NCI-H2081 treated with DMSO at 0.1 percent for 48 hours (cell line): ENCODE results near the gene NRDC.
"Not testable (repeated sequence)": the region's sequence is repeated elsewhere in the genome, so short reads cannot be mapped to it uniquely, and the experiment has no call there.

Experiments used
- DNase-seq: peaks from one replicate; lab custom pipeline; 2025; lab: John Stamatoyannopoulos, UW

NRDC gene

DNA sequence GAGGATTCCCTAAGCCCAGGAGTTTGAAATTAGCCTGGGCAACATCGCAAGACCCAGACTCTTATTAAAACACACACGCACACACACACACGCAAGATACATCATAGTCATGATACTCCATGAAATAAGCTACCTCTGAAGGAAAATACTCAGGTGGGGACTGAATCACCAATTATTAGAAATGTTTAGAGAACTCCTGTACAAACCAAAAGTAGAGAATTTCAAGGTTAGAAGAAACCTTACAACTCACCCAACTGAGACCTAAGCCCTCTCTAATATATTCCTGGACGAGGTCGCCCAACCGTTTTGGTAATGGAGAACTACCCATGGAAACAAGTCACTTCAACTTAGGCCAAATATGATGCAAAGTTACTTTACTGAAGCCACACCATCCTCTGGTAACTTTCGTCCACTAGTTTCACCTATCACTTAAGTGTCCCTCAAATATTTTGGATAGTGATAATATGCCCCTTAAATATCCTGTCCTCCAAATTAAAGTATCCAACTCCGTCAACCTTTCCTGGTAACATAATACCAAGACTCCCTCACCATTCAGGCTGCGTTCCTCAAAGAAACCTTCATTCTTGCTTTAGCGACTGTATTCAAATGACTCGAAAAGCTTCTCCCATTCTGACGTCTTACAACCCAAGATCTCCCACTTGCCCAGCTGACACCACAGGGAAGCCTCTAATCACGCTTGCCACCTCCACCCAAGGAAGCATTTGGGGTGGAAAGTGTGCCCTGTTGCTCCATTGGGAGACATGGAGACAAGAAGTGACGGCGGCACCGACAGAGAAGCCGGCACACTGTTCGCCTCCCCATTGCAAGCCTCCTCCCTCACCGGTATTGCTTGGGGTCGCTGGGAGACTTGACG, 856 bp downstream of the NRDC start:
- no peak for DNase-seq

DNA sequence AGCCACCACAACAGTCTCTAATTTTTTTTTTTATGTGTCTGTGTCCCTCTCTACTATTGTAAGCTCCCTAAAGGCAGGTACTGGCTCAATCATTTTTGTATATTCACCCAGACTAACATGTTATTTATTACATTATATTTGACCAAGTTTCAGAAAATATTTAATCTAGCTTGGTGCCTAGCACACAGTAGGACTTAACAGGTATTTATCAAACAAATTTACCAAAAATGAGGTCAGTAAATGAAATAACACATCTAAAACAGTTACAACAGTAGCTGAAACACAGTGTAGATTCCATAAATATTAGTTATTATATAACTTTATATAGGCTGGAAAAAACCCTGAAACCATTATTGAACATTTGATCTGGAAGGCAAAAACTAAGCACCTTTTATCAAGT, 2.7 kb downstream of the NRDC start:
- DNase-seq = no peak

DNA sequence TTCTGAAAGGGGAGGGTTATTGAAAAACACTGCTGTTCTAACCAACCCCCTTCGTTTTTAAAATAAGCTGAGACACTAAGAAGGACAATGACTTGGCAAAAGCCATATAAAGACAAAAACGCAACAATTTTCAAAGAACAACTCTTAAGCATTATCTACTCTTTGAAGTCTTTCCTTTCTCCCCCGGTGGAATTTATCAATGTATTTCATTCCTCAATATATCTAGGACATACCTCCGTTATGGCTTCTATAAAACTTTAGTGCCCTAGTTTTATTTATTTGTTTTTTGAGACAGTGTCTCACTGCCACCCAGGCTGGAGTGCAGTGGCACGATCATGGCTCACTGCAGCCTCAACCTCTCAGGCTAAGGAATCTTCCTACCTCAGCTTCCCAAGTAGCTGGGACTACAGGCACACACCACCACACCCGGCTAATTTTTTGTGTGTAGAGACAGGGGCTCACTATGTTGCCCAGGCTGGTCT, 3.2 kb downstream of the NRDC start:
- DNase-seq = no peak

DNA sequence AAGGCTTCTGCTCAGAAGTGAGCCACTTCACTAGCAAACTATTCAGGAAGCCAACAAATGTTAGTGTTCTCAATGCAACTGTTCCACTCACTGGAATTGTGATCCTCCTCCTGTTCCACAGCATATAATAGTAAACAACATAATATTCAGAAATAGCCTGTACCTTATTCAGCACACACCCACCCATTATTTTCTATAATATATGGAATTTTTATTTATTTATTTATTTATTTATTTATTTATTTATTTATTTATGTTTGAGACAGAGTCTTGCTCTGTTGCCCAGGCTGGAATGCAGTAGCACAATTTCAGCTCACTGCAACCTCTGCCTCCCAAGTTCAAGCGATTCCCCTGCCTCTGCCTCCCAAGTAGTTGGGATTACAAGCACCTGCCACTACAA, 5.3 kb downstream of the NRDC start:
- not testable (repeated sequence) for DNase-seq

DNA sequence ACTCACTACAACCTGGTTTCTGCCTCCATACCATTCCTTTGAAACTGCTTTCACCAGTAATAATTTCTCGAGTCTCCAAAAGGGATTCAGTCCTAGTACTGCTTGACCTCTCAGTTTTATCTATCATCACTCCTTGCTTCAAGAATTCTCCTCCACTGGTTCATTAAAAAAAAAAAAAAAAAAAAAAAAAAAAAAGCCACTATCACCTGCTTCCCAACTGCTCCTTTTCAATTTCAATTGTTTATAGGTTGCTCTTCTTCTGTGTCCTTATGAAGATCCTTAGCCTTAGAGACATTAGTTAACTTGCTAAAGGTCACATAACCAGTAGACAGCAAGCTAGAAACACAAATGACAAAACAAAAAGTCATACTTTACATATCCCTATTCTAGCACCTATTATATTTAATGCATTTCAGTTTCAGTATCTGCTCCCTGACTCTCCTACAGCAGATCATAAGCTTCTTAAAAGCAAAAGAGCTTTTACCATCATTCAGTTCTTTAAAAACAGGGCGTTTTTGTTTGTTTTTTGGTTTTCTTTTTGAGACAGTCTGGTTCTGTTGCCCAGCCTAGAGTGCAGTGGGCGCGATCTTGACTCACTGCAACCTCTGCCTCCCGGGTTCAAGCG, 7.1 kb downstream of the NRDC start:
- DNase-seq = no peak

DNA sequence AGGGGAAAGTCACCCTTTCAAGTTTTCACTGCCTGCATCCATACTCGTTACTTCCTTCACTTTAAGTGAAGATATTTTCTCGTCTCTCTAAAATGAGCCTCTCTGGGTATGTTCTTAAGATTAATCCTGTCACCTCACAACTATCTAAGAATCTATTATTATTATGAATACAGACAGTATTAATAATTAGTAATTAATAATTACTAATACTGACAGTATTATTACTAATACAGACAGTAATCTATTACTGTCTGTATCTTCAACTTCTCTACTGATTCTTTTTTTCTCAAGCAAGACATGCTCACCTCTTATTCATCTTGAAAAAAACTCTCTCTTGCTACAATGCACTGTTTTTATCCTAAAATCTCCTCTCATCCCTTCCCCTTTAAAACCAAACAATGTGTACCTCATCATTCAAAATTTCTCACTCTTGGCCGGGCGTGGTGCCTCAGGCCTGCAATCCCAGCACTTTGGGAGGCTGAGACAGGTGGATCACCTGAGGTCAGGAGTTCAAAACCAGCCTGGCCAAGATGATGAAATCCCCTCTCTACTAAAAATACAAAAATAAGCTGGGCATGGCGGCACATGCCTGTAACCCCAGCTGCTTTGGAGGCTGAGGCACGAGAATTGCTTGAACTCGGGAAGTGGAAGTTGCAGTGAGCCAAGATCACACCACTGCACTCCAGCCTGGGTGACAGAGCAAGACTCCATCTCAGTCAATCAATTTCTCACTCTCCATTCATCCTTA, 7.8 kb downstream of the NRDC start:
- DNase-seq = no peak

DNA sequence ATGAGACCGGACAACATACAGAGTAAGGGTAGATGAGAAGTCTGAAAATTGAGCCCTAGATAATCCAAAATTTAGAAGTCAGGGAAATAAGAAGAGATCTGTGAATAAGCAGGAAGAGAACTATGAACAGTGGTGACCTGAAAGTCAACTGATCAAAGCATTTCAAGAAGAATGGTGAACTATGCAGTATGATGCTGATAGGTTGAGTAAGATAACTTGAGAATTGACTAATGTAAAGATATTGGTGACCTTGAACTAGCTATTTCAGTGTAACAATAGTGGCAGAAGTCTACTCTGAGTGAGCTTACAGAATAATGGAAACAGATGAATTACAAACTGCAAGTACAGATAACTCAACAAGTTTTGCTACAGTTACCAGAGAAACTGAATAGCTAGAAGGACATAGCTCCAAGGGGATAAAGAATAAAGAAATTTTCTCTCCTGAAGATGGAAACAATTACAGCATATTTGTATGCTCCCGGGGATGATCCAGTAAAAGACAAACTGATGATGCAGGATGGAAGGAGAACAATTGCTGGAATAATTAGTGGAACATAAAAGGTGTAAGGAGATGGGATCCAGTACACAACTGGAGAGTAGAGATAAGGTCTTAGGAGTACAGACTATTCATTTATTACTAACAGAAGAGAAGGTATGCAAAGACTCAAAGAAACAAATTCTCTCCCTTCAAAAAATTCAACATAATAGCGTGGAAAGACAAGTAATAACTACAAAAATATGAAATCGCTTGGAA, 10.9 kb downstream of the NRDC start:
- DNase-seq = no peak

DNA sequence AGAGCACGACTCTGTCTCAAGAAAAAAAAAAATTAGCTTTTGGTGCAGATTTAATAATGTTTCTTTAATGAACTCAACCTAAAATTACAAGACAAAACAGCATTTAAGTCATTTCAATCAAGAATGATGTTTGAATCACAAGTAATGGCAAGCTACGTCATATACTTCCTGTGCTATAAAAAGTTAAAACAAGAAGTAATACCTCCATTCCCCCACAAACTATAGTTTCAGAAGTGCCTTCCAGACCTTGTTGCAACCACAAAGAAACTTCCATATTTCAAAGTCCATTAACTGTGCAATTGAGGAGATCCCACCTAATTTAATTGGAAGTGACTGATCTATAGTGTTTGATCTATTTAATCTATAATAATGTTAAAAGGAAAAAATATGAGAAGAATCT, 15.1 kb downstream of the NRDC start:
- DNase-seq = no peak

DNA sequence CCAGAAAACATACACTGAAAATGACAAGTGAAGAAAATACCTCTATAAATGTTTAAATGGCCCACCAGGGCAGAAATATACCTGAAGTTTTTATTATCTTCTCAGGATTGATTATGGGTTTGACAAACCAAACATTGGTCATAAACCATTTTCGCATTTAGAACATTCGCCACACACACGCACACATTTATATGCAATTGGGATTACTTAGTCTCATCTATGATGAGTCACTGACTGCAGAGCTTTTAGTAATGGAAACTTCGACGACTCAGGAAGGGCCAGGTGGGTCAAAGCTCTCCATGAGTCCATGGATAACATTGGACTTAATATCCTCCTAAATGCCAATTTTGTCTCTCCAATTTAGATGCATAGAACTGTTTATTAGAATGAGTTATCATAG, 16.9 kb downstream of the NRDC start:
- DNase-seq = no peak

DNA sequence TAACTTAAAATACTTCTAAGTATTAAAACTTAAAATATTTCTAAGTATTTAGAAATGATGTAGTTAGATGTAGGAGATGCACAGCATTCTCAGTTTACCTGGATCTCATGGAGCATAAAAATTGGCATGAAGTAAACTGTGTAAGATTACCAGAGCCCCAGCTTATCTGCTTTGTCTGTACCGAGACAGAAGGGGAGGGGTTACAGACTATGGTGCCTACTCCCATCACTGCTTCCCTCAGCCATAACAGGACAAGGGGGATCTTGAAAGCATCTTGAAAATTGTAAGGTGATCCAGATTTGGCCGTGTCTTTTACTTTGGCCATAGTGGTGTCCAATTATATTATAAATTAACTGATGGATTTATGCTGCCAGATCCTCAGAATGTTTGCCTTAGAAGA, 18.8 kb downstream of the NRDC start:
- DNase-seq = no peak

DNA sequence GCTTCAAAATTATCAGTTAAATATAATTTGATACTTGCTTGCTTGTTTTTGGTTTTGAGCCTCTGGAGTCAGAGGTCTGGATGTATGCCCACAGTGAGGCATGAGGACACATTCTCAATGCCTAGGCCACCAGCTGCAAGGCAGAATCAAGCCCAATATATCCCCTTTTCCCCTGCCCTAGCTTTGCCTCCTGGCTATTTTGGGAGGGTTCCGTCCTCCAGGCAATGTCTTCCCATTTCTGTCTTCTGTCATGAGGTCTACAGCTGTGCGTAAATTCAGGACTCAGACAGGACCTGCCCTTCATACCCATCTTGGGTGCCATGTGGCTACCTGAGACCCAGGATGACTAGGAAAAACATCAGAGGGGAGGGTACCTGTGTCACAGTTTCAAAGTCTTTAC, 19.2 kb downstream of the NRDC start:
- DNase-seq = no peak

DNA sequence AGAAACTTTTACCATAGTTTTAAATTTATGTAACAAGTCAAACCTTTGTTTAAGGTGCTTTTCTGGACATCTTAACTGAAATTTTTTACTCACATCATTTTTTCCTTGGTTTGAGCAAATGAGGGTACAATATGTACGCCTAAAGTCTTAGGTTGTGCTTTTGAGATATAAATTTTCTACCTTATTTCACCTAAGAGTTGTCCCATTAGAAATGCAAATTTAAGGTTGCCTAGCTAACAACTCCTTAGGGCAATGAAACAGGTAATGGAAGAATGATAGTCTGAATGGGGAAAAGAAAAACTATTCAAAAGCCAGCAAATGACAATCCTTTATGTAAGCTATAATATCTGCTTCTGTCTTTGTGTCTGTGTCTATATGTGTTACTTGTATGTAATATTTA, 19.6 kb downstream of the NRDC start:
- no peak for DNase-seq

DNA sequence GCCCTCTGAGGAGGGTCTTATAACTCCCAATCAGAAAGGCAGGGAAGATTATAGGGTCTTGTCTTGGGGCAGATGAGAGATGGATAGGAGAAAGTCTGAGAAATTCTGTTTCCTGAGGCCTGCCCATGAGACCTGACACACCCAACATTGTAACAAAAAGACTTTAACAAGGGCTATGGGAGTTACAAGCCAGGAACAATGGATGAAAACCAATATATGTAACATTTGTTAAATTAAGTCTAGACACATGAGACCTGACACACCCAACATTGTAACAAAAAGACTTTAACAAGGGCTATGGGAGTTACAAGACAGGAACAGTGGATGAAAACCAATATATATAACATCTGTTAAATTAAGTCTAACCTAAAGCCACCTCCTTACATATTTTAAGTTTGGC, 21.8 kb downstream of the NRDC start:
- DNase-seq = no peak

DNA sequence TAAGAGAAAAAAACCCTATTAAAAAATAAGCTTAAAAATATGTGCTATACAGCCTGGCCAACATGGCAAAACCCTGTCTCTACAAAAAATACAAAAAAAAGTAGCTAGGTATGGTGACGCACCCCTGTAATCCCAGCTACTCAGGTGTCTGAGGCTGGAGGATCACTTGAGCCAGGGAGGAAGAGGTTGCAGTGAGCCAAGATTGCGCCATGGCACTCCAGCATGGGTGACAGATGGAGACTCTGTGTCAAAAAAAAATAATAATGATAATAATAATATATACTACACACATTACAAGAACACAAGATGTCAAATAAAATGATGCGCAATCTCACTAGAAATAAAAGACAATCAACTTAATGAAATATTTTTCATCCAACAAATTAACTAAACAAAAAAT, 22.9 kb downstream of the NRDC start:
- no peak for DNase-seq

DNA sequence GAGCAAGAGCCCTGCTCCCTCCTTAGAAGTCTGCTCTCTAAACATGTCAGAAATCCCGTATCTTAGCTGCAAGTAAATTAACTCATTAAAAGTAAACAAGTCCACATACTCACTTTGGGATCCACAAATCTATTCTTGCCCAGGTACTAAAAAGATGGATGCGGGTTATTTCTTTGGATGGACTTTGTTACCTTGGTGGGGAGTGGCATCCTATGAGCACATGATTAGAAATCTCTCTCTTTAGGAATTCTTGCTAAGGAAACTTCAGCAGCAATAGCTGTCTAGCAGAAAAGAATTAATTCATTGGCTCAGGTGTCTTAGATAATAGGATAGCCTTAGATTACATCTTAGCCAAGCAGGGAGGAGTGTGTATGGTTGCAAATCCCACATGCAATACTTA, 25.2 kb downstream of the NRDC start:
- DNase-seq = no peak

DNA sequence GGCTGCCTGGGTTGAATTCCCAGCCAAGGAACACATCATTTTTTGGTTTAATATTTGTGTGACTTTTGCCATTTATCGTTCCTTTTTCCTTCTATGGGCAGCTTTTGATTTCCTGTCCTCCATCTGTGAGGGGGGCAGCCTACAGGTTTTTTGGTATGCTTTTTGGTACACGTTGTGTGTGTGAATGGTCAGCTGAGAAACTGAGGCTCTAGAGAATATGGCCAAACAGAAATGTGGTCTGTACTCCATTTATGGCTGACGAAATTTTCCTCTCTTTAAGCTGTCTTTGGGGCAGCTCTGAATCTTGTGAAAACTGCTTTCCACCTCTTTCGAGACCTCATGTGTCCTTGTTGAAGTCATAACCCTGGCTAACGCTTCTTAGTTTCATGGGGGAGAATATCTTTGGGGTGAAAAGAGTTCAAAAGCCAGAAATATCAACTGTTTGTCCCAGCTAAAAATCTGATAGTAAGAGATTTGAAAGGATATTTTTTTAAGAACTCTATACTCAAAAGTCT, 26.6 kb downstream of the NRDC start:
- DNase-seq = no peak

DNA sequence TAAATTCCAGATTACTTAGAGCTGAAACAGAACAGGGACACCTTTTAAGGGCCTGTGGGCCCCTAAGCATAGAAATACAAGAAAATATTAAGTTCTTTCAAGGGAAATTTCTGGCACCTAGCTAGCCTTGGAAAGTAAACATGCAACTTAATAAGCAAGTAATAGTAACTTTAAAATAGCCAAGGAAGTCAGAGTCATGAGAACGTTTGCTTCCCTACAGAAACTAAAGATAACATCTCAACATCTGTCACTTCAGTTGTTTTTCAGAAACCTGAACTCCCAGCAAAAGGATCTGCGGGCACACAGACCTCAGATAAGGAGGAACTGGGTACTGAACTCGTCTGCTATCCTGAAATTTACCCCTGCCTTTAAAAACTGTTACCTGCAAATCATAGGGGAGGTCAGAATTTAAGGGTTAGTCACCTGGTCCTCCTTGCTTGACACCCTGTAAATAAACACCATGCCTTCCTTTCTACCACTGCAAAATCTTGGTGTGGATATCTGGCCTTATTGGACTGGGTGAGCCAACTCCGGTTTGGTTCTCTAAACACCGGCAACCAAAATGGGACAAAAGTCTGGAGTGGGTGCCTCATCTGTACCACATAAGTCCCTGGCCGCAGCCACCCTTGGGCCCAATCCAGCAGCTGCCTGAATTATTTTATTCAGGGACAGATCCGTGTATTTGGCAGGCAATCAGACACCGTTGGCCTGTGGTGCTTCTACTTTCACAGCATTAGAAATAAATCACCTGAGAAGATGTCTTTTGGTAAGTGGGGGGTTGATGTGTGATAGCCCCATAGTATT, 27.9 kb downstream of the NRDC start:
- peak; percentile 43 for DNase-seq

DNA sequence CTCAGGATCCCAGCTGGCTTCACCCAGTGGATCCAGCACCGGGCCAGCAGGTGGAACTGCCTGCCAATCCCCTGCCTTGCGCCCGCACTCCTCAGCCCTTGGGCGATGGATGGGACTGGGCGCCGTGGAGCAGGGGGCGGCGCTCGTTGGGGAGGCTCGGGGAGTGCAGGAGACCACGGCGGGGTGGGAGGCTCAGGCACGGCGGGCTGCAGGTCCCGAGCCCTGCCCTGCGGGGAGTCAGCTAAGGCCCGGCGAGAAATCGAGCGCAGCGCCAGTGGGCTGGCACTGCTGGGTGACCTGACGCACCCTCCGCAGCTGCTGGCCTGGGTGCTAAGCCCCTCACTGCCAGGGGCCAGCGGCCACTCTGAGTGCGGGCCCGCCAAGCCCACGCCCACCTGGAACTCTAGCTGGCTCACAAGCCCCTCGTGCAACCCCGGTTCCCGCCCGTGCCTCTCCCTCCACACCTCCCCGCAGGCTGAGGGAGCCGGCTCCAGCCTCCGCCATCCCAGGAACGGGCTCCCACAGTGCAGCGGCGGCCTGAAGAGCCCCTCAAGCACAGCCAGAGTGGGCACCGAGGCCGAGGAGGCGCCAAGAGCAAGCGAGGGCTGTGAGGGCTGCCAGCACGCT, 31.1 kb downstream of the NRDC start:
- no peak for DNase-seq

DNA sequence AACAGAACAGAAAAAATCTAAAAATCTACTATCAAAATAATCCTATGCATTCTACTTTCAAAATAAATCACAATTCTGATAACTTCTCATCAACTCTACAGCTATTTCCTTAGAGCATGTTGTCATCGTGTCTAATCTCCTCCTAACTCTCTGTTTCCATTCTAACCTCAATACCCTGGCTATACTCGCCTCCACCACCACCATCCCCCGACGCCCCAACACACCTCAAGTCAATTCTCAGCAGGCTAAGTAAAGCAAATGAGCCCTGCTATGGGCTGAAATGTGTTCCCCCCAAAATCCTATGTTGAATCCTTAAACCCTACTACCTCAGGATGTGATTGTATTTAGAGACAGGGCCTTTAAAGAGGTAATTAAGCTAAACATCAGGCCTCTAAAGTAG, 34.6 kb downstream of the NRDC start:
- no peak for DNase-seq

DNA sequence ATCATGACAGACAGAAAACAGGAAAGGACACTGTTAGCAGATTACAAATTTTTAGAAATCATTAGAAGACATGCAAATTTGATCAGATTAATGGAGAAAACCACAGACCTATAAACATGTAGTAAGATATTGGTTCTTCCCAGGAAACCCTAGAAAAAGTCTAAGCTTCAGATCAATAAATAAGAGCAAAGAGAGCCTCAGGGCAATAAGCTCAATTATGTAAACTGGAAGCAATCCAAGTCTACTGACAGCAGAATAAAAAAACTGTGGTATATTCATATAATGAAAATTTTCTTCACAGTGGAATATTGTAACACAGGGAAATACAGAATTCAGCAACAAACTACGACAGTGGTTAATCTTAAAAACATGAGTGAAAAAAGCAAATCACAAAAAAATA, 36.3 kb downstream of the NRDC start:
- DNase-seq = no peak
